SK-N-MC (cell line): ENCODE results near the gene DYNC1LI2.

Experiments
- EZH2 ChIP-seq: fragments of 200-600 bp; sonication (generic); IDR thresholded peaks from one replicate; pipeline ENCODE4 v1.6.1; 2017; ENCODE audit warnings: antibody characterized with exemption
- POLR2AphosphoS5 ChIP-seq: IDR thresholded peaks from 2 replicates; pipeline ENCODE4 v1.6.1; 2012; ENCODE audit warnings: mild to moderate bottlenecking, low read depth, low read length, borderline replicate concordance

GRCh38 chr16:66746682-66747081, 4.7 kb downstream of the DYNC1LI2 start:
- TF ChIP-seq EZH2, result no peak
- TF ChIP-seq POLR2AphosphoS5, result no peak
